Ureter (tissue), 1 donor: ENCODE measurements around the gene OPHN1. TPM values are rescaled to one million over a fixed set of nuclear protein-coding genes. Genes with fewer than 3 reads are reported as not detected.

Source experiments
- DNase-seq: peaks from one replicate; pipeline ENCODE4 v3.0.0-alpha.2; 2020; ENCODE audit warnings: low spot score
- total RNA-seq: library from RNA; stranded (reverse); gene quantifications from one replicate; pipeline ENCODE4 v1.2.4, GENCODE V29; 2023
- donor health status: DM: yes; HTN: yes; CAD: no.

The OPHN1 gene
- 11.4 TPM for total RNA-seq

GRCh38 chrX:68433155-68433980 lies at the start of gene OPHN1:
Gene OPHN1, minus strand, starts transcription at chrX:68433495. Its CDS starts 475 bp downstream, at chrX:68433020.
- peak; percentile 78 for DNase-seq

DNA sequence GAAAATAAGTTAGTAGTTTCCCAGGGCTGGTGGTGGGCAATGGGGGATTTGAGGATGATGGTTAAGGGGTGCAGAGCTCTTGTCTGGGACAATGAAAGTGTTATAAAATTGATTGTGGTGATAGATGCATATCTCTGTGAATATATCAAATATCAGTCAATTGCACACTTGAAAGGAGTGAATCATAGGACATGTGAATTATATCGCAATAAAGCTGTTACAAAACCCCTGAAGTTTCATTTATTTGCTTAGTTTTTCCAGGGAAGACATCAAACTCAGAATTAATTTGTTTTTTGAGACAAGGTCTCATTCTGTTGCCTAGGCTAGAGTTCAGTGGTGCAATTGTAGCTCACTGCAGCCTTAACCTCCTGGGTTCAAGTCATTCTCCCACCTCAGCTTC lies 47.7 kb upstream of the OPHN1 start:
- no peak for DNase-seq

DNA sequence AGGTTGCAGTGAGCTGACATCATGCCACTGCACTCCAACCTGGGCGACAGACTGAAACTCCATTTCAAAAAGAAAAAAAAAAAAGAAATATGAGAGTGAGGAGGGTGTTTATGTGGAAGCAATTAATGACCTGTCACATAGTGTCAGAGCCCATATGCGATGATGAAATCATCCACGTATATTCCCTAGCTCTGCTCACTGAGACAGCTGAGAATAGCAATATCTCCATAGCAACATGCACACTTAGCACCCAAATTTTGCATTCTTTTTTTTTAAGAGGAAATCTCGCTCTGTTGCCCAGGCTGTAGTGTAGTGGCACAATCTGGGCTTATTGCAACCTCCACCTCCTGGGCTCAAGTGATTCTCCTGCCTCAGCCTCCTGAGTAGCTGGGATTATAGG lies 31.5 kb upstream of the OPHN1 start:
- no peak for DNase-seq

DNA sequence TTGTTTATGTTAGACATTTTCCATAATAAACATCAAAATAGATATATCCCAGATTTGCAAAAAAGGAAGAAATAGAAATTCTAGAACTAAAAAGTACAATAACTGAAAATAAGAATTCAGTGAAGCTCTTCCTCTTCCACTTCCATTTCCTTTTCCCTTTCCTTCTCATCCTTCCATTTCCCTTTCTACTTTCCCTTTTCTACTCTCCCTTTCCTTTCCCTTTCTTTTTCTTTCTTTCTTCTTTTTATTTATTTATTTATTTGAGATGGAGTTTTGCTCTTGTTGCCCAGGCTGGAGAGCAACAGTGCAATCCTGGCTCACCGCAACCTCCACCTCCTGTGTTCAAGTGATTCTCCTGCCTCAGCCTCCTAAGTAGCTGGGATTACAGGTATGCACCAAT lies 30.6 kb upstream of the OPHN1 start:
- no peak for DNase-seq

- no peak for DNase-seq
Measured at GRCh38 chrX:68462653-68463052, 29.4 kb upstream of the OPHN1 start.

GRCh38 chrX:68462197-68462596 lies 28.9 kb upstream of the OPHN1 start:
- DNase-seq = no peak

DNA sequence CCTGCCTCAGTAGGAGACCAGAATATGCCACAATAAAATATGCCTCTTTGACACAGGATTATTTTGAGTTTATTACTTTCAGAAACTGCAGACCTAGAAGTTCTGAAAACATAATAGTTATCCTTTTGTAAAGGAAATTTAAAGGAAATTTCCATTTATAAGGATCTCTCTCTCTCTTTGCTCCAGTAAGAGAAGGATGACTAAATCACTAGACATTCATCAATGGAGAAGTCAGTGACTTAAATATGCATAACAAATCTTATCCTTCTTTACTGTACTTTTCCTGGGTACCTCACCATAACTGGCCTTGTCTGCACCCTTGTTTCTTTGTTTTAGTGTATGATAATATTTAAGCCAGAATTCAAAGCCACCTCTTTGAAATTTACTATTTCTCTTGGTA lies 28.3 kb upstream of the OPHN1 start:
- no peak for DNase-seq

DNA sequence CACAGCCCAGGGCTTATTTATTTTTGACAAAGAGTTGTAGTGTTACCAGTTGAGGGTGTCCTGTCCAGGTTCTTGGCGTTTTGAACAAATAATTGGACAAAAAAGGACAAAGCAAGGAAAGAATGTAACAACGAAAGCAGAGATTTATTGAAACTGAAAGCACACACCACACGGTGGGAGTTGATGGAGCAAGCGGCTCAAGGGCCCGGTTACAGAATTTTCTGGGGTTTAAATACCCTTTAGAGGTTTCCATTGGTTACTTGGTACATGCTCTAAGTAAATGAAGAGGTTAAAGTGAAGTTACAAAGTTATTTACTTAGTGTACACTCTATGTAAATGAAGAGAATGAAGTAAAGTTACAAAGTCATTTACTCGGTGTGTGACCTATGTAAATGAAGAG lies 27.8 kb upstream of the OPHN1 start:
- no peak for DNase-seq

DNA sequence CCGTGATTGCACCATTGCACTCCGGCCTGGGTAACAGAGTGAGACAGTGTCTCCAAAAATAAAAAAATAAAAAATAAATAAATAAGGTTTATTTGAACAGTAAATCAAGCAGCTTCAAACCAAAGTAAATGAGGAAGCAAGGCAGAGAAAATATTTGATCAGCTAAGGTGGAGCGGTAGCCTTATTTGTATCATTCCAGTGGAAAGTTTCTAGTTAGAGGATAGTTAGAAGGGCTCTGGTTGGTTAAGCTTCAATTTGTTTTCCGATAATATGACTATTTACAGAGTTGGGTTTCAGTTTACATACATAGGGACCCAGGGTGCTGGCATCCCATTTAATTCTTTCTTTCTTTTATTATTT lies 21.8 kb upstream of the OPHN1 start:
- DNase-seq = no peak

GRCh38 chrX:68454476-68455150 lies 21.3 kb upstream of the OPHN1 start:
- no peak for DNase-seq

DNA sequence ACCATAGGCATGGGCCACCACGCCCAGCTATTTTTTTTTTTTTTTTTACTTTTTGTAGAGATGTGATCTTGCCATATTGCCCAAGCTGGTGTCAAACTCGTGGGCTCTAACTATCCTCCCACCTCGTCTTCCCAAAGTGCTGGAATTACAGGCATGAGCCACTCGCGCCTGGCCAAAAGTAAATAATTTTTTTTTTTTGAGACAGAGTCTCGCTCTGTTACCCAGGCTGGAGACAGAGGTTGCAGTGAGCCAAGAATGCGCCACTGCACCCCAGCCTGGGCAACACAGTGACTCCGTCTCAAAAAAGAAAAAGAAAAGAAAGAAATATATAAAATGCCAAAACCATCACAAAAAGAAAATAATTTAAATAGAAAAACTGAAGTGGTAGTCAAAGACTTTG lies 18.4 kb upstream of the OPHN1 start:
- DNase-seq = no peak

DNA sequence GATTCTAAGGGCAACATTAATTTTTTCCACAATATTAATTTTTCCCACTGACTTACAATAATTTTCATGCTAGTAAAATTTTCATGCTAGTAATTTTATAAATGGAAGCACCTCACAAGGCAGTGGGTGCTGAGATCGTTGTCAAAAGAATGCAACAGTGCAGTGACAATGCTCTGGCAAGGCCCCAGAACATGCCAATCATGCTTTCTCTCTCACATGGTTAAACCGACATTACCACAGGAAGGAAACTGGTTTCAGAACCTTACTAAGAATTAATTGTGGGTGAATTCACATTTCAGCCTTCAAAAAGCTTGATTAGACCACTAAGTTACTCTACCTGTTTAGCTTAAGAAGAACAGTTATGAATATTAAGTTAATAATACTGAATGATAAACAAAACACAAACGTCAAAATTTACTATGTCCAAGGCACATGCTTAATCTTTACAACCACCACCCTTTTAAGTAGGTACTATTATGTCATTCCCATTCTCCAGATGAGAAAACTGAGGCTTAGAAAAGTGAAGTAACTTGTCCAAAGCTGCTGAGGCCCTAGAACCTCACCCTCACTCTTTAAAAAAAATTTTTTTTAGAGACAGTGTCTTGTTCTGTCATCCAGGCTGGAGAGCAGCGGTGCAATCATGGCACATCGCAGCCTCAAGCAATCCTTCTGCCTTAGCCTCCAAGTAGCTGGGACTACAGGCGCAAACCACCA lies 10.0 kb upstream of the OPHN1 start:
- no peak for DNase-seq

GRCh38 chrX:68440940-68441339 lies 7.6 kb upstream of the OPHN1 start:
- peak; percentile 81 for DNase-seq

DNA sequence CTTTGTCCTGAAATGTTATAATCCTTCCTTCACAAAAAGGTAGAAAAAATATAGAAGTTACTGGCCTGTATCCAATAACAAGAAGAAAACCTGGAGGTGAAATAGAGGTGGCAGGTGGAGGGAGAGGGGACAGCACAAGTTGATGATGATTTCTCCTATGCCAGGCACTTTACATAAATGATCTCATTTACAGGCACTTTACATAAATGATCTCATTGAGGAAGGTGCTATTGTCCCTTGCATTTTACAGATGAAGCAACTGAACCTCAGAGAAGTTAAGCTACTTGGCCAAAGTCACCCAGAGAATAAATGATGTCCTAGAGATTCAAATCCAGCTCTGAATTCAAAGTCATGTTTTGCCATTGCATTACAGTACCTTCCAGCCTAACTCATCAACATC lies 7.1 kb upstream of the OPHN1 start:
- no peak for DNase-seq

GRCh38 chrX:68439341-68439740 lies 6.0 kb upstream of the OPHN1 start:
- no peak for DNase-seq

DNA sequence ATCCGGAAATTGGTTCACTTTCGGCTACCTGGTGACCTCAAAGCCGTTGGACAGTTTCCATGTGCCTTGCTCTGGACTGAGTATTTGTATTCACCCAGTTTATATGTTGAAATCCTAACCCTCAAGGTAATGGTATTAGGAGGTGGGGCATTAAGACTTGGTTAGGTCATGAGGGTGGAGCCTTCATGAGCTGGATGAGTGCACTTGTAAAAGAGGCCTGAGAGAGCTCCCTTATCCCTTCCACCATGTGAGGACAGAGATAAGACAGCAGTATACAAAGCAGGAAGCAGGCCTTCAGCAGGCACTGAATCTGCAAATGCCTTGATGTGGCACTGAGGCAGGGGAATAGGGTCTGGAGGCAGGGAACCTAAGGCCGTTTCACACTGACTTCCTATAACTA lies 5.3 kb upstream of the OPHN1 start:
- no peak for DNase-seq

DNA sequence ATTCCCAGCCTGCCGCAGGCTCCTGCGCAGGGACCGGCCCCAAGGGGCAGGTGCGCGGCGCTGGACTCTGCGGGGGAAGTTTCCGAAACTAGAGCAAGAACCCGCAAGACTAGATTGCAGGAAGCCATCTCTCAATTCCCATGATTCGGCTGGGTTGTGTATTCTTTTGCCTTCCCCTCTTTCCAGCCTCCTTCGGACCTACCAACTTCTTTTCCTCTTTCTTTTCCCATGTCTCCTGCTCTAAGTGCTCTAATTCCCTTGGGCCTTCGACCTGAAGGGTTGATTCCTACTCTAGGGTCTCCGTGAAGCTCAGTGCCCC lies 645 bp upstream of the OPHN1 start:
- DNase-seq = no peak

DNA sequence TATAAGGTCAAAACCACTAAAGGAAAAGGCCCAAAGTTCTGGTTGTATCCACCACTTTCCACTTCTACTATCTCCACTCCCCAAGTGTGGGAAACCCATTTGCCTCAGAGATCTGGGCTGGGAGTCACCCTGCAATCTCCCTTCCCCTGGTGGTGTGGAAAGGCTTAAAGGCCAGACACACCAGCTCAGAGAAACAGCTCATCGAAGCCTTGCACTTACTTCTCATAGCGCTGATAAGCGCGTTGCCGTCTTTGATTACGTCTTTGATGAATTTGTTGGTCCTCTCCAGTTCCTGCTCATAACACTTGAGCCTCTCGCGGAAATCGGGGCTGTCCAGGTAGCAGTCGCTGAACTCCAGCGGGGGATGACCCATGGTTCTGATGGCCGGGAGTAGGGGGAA lies 647 bp downstream of the OPHN1 start:
- DNase-seq = no peak

DNA sequence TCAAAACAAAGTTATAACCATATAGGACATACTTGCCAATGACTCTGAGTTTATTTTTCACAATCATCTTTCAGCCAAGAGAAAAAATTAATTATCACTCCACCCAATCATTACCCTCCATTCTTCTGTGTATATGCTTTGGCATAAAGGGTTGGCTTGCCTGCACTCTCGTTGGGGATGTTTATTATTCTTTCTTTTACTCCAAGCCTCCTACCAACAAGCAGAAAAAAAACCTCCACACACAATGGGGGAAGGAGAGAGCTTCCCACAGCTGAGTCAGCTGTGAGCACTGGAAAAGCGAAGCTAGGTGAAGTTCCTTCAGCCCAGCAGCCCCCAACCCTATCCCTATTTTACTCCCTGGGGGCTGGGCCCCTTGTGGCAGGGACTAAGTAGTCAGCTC lies 1.5 kb downstream of the OPHN1 start:
- no peak for DNase-seq

GRCh38 chrX:68429216-68429615 lies 4.1 kb downstream of the OPHN1 start:
- DNase-seq = no peak

GRCh38 chrX:68428431-68428830 lies 4.9 kb downstream of the OPHN1 start:
- DNase-seq = no peak

DNA sequence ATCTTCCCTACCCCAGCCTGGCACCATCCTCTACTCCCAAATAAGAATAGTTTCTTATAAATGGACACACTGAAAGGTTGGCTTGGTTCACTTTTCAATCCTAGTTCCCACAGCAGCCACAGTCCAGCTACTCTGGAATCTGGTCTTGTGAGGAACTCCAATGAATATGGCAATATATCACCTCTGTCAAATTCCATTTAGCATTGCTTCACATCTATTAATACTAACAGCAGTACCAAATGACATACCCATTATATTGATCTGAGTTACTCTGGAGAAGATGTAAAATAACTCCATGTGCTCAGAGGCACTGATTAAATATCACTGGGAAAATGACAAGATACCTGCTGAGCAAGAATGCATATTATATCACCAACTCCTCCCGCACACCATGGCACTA lies 8.6 kb downstream of the OPHN1 start:
- no peak for DNase-seq

GRCh38 chrX:68422478-68422877 lies 10.8 kb downstream of the OPHN1 start:
- DNase-seq = no peak
